HepG2 (cell line): ENCODE data around the gene SBNO2. TPM values are rescaled to one million over a fixed set of nuclear protein-coding genes. Genes with fewer than 3 reads are reported as not detected.

ENCODE experiments used
- ARHGAP35 ChIP-seq: sonication (generic); formaldehyde crosslinking; IDR thresholded peaks from 2 replicates; pipeline ENCODE4 v1.9.0; 2022; ENCODE audit warnings: mild to moderate bottlenecking, inconsistent platforms, moderate library complexity, missing genetic modification reagents, borderline replicate concordance
- CENPT ChIP-seq: sonication (generic); formaldehyde crosslinking; IDR thresholded peaks from 2 replicates; pipeline ENCODE4 v1.8.0; 2022; ENCODE audit warnings: low read depth, mild to moderate bottlenecking, moderate library complexity, missing genetic modification reagents
- CHD2 ChIP-seq: IDR thresholded peaks from 2 replicates; pipeline ENCODE4 v1.6.1; 2011; ENCODE audit warnings: low read depth, low read length, improper control_type of control experiment
- CHD4 ChIP-seq: fragments of 200-600 bp; sonication (generic); IDR thresholded peaks from 2 replicates; pipeline ENCODE4 v1.7.0; 2017; ENCODE audit warnings: mild to moderate bottlenecking, low read length, borderline replicate concordance
- FOSL1 ChIP-seq: sonication (generic); formaldehyde crosslinking; IDR thresholded peaks from 2 replicates; pipeline ENCODE4 v1.9.0; 2021; ENCODE audit warnings: missing genetic modification reagents, borderline replicate concordance
- GFI1 ChIP-seq: sonication (generic); formaldehyde crosslinking; IDR thresholded peaks from 2 replicates; pipeline ENCODE4 v1.5.0; 2020; ENCODE audit warnings: missing genetic modification reagents, mild to moderate bottlenecking, borderline replicate concordance
- LCORL ChIP-seq, 2 experiments: fragments of 450-650 bp in 1 of 2; sonication (generic) in 1 of 2; formaldehyde crosslinking in 1 of 2; IDR thresholded peaks; 2 replicates each; pipeline versions ENCODE4 v1.5.0 to v1.6.1; 2017 to 2020; ENCODE audit warnings: antibody characterized with exemption in 1 of 2, missing genetic modification reagents in 1 of 2
- MAZ ChIP-seq, 2 experiments: sonication (generic) in 1 of 2; formaldehyde crosslinking in 1 of 2; IDR thresholded peaks; 2 replicates each; pipeline versions ENCODE4 v1.5.0 to v1.6.1; 2012 to 2020; ENCODE audit warnings: low read depth in 2 of 2, mild to moderate bottlenecking in 2 of 2, borderline replicate concordance in 1 of 2, improper control_type of control experiment in 1 of 2, low read length in 1 of 2, missing genetic modification reagents in 1 of 2, moderate library complexity in 1 of 2
- MED1 ChIP-seq: sonication (generic); formaldehyde crosslinking; IDR thresholded peaks from 2 replicates; pipeline ENCODE4 v1.4.0; 2020; ENCODE audit warnings: missing genetic modification reagents
- NAIF1 ChIP-seq: sonication (generic); formaldehyde crosslinking; IDR thresholded peaks from 2 replicates; pipeline ENCODE4 v1.5.0; 2020; ENCODE audit warnings: mild to moderate bottlenecking, missing genetic modification reagents, borderline replicate concordance
- POLR2A ChIP-seq, 2 experiments: IDR thresholded peaks; 2 replicates each; pipeline ENCODE4 v1.6.1; 2011; ENCODE audit warnings: low read depth in 2 of 2, low read length in 2 of 2, mild to moderate bottlenecking in 1 of 2, moderate library complexity in 1 of 2; ENCODE audit not compliant: insufficient read depth in 1 of 2
- RBFOX2 ChIP-seq: fragments of 200-400 bp; formaldehyde crosslinking; IDR thresholded peaks from 2 replicates; pipeline ENCODE4 v1.6.1; 2017; ENCODE audit warnings: low read depth, mild to moderate bottlenecking, low read length
- ZBTB42 ChIP-seq: sonication (generic); formaldehyde crosslinking; IDR thresholded peaks from 2 replicates; pipeline ENCODE4 v1.5.0; 2020; ENCODE audit warnings: mild to moderate bottlenecking, missing genetic modification reagents
- ZBTB7B ChIP-seq: sonication (generic); formaldehyde crosslinking; IDR thresholded peaks from 2 replicates; pipeline ENCODE4 v1.4.0; 2020; ENCODE audit warnings: missing genetic modification reagents
- ZFP90 ChIP-seq: sonication (generic); formaldehyde crosslinking; IDR thresholded peaks from 2 replicates; pipeline ENCODE4 v1.8.0; 2022; ENCODE audit warnings: missing genetic modification reagents, mild to moderate bottlenecking, inconsistent platforms, borderline replicate concordance
- ZFY ChIP-seq: sonication (generic); formaldehyde crosslinking; IDR thresholded peaks from 2 replicates; pipeline ENCODE4 v1.4.0; 2020; ENCODE audit warnings: missing genetic modification reagents
- ZNF382 ChIP-seq: sonication (generic); formaldehyde crosslinking; IDR thresholded peaks from 2 replicates; pipeline ENCODE4 v1.5.0; 2020; ENCODE audit warnings: missing genetic modification reagents, mild to moderate bottlenecking, borderline replicate concordance
- polyA plus RNA-seq, 8 experiments: library from polyadenylated mRNA; depleted of rRNA in 3 of 8; stranded (reverse) in 7 of 8; unstranded in 1 of 8; fragments of >200 nt; fragmentation: Illumina TruSeq in 4 of 8; extraction: Trizol in 4 of 8; gene quantifications; 2 replicates each; pipeline versions ENCODE4 v1.2.1 to v1.2.3, GENCODE V29; 2011 to 2016; ENCODE audit warnings: low read depth in 4 of 8, missing spikeins in 1 of 8, mixed read lengths in 1 of 8; ENCODE audit not compliant: insufficient read depth in 1 of 8
- total RNA-seq, 5 experiments: library from RNA; depleted of rRNA; stranded (reverse); fragments of >200 nt; fragmentation: Illumina TruSeq; extraction: Trizol; gene quantifications; 2 replicates each; pipeline ENCODE4 v1.2.3, GENCODE V29; 2016; ENCODE audit warnings: low read depth in 1 of 5
- TF ChIP-seq, protein P1 (sequence below): sonication (generic); formaldehyde crosslinking; IDR thresholded peaks from 2 replicates; pipeline ENCODE4 v1.4.0; 2020; ENCODE audit warnings: missing genetic modification reagents, borderline replicate concordance
- TF ChIP-seq, protein P2 (sequence below): sonication (generic); formaldehyde crosslinking; IDR thresholded peaks from 2 replicates; pipeline ENCODE4 v1.9.0; 2022; ENCODE audit warnings: missing genetic modification reagents, mild to moderate bottlenecking, borderline replicate concordance
- TF ChIP-seq, protein P3 (sequence below): sonication (generic); formaldehyde crosslinking; IDR thresholded peaks from 2 replicates; pipeline ENCODE4 v1.4.0; 2020; ENCODE audit warnings: mild to moderate bottlenecking, missing genetic modification reagents

Gene SBNO2
- total and polyA plus RNA-seq, 2 of the 13 experiments (the other 11 are each of a cell fraction or from before 2014, with no cell fraction given), result 8.6 to 10.4 TPM

DNA sequence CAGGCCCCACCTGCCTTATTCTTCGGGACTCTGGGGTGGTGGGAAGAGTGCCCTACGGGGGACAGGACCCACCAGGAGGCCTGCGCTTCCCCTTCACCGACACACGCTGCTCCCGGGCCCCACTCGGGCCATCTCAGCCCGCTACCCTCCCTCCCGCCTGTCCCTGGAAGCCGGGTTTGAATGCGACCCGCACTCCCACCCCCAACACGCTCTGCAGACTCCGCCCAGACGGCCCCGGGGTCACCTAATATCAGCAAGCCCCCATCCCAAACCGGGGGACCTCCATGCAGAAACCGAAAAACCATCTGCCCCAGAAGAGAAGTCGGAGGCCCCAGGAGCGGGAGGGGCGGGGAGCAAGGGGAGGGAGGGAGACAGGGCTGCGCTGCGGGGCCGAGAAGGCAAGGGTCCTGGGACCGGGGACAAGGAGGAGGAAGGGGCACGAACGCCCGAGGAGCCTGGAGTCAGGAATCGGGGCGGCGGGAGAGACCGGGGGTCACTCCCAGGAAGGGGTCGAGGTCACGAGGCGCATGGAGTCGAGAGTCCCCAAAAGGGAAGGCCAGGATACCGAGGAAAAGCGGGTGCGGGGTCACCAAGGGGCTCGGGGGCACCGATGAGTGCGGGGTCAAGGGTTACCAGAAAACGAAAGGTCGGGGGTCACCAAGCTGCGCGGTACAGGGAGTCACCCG lies 766 bp downstream of the SBNO2 start (continued):
- TF ChIP-seq CHD4 (no peak), NAIF1 (no peak), ZFY (CRISPR knock-in tag) (peak; percentile 39), MED1 (CRISPR knock-in tag) (0 out of 2 replicates have a peak, but pooled peaks have one; percentile 20), ZFP90 (CRISPR knock-in tag) (0 out of 2 replicates have a peak, but pooled peaks have one; percentile 35), ZNF382 (no peak), CHD2 (no peak), POLR2A (IDR thresholded peaks at IDR 0.05; ENCODE audit: insufficient read depth in 1 of 2, low read depth in 2 of 2, low read length in 2 of 2) (0 out of 4 replicates have a peak, but pooled peaks of 1 of the 2 experiments have one; percentile 15), RBFOX2 (0 out of 2 replicates have a peak, but pooled peaks have one; percentile 54), CENPT (CRISPR knock-in tag) (0 out of 2 replicates have a peak, but pooled peaks have one; percentile 28), GFI1 (CRISPR knock-in tag) (peak; percentile 60; the same call in 1 of the 2 replicates), ARHGAP35 (CRISPR knock-in tag) (no peak), MAZ (IDR thresholded peaks at IDR 0.05; ENCODE audit: borderline replicate concordance, low read depth, low read length) (no peak), MAZ (CRISPR knock-in tag; IDR thresholded peaks at IDR 0.05; ENCODE audit: low read depth) (peak; percentile 50; the same call in 1 of the 2 replicates), FOSL1 (CRISPR knock-in tag) (no peak), LCORL (IDR thresholded peaks at IDR 0.05) (no peak), LCORL (CRISPR knock-in tag; IDR thresholded peaks at IDR 0.05) (peak; percentile 41; the same call in 1 of the 2 replicates), ZBTB42 (CRISPR knock-in tag) (no peak), ZBTB7B (no peak)
- TF ChIP-seq, protein P1, sequence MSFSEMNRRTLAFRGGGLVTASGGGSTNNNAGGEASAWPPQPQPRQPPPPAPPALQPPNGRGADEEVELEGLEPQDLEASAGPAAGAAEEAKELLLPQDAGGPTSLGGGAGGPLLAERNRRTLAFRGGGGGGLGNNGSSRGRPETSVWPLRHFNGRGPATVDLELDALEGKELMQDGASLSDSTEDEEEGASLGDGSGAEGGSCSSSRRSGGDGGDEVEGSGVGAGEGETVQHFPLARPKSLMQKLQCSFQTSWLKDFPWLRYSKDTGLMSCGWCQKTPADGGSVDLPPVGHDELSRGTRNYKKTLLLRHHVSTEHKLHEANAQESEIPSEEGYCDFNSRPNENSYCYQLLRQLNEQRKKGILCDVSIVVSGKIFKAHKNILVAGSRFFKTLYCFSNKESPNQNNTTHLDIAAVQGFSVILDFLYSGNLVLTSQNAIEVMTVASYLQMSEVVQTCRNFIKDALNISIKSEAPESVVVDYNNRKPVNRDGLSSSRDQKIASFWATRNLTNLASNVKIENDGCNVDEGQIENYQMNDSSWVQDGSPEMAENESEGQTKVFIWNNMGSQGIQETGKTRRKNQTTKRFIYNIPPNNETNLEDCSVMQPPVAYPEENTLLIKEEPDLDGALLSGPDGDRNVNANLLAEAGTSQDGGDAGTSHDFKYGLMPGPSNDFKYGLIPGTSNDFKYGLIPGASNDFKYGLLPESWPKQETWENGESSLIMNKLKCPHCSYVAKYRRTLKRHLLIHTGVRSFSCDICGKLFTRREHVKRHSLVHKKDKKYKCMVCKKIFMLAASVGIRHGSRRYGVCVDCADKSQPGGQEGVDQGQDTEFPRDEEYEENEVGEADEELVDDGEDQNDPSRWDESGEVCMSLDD, result no peak
- TF ChIP-seq, protein P2, sequence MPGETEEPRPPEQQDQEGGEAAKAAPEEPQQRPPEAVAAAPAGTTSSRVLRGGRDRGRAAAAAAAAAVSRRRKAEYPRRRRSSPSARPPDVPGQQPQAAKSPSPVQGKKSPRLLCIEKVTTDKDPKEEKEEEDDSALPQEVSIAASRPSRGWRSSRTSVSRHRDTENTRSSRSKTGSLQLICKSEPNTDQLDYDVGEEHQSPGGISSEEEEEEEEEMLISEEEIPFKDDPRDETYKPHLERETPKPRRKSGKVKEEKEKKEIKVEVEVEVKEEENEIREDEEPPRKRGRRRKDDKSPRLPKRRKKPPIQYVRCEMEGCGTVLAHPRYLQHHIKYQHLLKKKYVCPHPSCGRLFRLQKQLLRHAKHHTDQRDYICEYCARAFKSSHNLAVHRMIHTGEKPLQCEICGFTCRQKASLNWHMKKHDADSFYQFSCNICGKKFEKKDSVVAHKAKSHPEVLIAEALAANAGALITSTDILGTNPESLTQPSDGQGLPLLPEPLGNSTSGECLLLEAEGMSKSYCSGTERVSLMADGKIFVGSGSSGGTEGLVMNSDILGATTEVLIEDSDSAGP (CRISPR knock-in tag), result peak; percentile 41; the same call in 1 of the 2 replicates
- TF ChIP-seq, protein P3, sequence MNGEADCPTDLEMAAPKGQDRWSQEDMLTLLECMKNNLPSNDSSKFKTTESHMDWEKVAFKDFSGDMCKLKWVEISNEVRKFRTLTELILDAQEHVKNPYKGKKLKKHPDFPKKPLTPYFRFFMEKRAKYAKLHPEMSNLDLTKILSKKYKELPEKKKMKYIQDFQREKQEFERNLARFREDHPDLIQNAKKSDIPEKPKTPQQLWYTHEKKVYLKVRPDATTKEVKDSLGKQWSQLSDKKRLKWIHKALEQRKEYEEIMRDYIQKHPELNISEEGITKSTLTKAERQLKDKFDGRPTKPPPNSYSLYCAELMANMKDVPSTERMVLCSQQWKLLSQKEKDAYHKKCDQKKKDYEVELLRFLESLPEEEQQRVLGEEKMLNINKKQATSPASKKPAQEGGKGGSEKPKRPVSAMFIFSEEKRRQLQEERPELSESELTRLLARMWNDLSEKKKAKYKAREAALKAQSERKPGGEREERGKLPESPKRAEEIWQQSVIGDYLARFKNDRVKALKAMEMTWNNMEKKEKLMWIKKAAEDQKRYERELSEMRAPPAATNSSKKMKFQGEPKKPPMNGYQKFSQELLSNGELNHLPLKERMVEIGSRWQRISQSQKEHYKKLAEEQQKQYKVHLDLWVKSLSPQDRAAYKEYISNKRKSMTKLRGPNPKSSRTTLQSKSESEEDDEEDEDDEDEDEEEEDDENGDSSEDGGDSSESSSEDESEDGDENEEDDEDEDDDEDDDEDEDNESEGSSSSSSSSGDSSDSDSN (CRISPR knock-in tag), result peak; percentile 47
